GM21447 (cell line): Measurements from ENCODE around the gene ABHD5.

Experiments used
- ATAC-seq: cut with Tn5 transposase; IDR thresholded peaks from one replicate; pipeline ENCODE4 v1.9.1; 2021; ENCODE audit not compliant: unreplicated experiment

ABHD5 gene

DNA sequence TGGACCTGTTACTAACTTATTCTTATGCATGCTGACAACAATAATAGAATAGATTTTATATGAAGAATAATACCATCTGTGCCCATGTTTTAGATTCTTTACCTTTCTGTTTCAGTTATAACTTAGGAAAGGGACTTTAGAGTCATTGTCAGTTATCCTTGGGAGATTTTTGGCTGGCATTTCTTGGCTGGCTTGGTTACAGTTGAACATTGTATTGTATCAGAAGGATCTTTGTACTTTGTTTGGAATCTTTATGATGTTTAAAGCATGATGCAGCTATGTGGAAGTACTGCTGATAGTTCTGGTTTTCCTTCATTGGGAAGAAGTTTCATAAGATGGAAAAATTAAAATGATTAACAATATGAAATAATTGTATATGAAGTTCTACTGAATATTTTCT is 19.9 kb downstream of the ABHD5 start:
- no peak for ATAC-seq

DNA sequence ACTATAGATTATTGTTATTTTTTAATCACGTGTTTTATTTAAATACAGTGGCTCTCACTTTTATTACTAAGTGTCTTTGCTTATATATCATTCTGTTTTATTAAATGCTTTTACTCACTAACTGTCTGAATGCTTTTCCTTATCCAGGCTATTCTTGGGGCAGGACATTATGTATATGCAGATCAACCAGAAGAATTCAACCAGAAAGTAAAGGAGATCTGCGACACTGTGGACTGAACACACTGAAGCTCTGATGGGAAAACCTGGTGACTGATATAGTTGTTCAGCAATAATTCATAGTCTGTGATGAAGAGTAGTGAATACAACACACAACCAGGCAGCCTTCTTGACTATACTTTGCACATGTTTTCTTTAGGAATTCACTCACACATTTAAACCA is 27.6 kb downstream of the ABHD5 start:
- ATAC-seq: no peak

DNA sequence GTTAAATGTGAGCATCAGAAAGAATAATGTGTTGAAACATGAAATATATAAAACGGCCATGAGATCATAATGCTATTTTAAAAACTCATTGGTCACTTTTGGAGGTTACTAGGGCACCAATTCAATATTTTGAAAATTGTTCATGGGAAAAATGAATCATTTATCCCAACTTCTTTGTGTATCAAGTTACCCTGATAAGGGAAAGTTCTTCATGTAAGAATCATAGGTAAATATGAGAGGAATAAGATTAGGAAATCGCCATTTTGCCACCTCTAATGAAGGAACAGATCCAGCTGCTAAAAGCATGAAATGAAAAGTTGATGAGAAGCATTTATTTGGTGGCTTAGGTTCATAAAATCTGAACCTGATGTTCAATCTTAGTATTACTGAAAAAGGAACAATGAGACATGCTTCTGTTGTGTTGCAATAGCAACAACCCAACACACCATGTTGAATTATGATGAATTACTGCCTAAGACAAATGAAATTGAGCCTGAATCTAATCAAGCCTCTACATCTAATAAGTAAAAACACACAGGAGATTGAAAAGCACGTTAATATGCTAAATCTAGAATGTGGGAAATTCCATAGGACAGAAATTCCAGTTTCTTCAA is 32.5 kb downstream of the ABHD5 start:
- no peak for ATAC-seq

- no peak for ATAC-seq
These were observed 35.8 kb downstream of the ABHD5 start for GRCh38 chr3:43726521-43726920.

DNA sequence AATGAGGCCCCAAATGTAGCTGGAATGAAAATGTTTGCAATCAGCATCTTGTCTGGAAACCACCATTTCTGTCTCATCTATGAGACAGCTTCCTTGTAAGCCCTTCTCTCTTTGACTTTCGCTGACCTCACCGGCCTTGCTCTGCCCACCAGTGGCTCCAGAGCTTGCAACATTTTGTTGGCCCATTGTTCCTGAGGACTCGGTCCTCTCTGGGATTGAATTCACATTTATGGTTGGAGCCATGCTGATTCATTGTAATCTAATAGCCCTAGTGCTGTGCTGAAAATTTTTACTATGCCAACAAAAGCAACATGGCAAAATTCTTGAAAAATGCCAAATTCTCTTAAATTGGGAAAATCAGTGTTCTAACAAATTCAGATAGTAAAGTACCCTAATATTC is 37.2 kb downstream of the ABHD5 start:
- ATAC-seq: no peak

- ATAC-seq: no peak
These were observed 37.7 kb downstream of the ABHD5 start for GRCh38 chr3:43728476-43728875.

GRCh38 chr3:43728947-43729346 is 38.2 kb downstream of the ABHD5 start:
- ATAC-seq: no peak

- ATAC-seq: no peak
These were observed 39.1 kb downstream of the ABHD5 start for GRCh38 chr3:43729707-43730414.

DNA sequence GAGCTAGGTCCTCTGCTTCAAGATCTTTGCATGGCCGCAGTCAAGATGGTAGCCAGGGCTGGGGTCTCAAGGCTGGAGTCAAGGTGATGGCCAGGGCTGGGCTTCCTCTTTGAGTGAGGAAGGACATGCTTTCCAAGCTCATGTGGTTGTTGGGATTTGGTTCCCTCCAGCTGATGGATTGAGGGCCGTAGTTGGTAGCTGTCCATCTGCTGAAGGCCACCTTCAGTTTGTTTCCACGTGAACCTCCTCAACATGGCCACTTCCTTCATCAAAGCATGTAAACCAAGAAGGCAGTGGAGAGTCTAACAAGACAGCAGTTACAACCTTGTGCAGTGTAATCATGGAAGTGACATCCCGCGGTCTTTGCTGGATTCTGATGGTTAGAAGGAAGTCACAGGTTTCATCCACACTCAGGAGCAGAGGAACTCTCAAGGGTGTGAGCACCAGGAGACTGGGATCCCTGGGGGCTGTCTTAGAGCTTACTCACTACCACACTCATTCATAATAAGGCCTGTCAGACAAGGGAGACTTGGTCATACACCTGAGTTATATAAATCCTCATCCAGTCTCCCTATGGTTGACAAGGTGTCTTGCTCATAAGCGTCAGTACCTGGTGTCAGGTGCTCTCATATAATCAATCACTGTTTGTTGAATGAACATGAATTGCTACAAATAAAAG is 42.1 kb downstream of the ABHD5 start:
- no peak for ATAC-seq

GRCh38 chr3:43733459-43734384 is 43.0 kb downstream of the ABHD5 start:
- ATAC-seq: no peak

GRCh38 chr3:43734685-43735084 is 43.9 kb downstream of the ABHD5 start:
- ATAC-seq: no peak

GRCh38 chr3:43735618-43736017 is 44.9 kb downstream of the ABHD5 start:
- ATAC-seq: no peak

GRCh38 chr3:43736558-43737440 is 46.1 kb downstream of the ABHD5 start:
- no peak for ATAC-seq

DNA sequence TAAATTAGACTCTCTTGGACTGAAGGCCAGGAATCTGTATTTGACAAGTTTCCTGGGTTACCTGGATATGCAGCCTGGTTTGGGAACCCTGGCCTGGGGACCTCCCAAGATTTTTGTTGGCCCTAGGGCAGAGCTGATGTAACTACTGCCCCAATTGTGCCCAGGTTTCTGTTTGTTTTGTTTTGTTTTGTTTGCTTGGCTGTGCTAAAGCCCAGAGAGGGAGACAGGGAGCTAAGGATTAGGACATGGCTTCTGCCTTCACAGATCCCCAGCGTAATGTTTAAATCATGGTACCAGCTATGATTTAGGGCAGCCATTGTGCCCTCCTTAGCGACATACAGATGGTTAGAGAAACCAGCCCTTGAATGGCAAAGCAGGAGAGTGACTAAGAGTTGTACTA is 47.6 kb downstream of the ABHD5 start:
- ATAC-seq: no peak

DNA sequence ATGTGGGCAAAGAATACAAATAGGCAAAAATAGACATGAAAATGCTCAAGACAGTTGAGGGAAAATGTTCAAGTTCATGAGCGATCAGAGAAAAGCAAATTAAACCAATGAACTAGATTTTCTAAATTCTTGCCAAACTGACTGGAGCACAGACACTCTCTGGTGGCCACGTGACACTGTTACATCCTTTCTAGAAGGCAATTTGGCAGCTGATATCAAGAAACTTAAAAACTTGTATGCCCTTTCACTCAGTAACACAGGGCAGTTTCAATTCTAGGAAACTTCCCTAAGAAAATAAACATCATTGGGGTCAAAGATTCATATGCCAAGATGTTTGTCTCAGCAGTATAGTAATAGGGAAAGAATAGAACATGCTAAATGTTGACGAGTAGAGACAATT is 52.2 kb downstream of the ABHD5 start:
- no peak for ATAC-seq

DNA sequence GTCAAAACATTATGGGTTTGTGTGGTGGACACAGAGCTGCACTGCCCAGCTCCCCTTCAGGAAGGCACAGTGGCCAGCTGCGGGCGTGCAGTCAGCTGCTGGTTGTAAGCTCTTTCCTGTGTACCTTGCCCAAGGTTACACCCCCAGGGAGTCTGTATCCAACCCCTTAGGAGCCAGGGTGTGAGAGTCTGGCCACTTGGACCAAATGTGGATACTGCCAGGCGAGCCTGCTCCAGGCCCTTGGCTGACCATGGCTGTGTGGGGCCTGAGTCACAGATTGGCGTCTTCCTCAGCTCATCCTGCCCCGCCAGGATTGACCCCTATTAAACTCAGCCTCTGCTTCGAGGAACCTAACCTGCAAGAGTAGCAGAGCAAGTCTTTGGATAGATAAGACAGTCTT is 56.9 kb downstream of the ABHD5 start:
- ATAC-seq: no peak

DNA sequence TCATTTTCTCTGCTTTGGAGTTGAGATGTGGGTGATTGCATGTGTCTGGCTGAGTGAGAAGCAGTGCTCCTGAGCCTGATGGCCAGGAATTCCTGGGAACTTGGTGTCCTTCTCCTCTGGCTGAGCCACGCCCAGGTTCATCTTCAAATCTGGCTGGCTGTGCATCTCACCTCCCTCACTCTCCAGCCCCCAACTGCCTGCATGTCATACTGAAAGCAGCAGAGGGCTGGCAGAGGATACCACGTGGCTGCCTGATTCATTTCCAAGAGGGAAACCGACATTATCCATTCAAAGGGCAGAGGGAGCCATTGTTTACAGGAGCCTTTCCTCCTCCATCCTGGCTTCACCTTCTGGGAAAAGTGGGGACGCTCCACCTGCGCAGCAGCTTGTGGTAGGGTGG is 57.4 kb downstream of the ABHD5 start:
- ATAC-seq: no peak

DNA sequence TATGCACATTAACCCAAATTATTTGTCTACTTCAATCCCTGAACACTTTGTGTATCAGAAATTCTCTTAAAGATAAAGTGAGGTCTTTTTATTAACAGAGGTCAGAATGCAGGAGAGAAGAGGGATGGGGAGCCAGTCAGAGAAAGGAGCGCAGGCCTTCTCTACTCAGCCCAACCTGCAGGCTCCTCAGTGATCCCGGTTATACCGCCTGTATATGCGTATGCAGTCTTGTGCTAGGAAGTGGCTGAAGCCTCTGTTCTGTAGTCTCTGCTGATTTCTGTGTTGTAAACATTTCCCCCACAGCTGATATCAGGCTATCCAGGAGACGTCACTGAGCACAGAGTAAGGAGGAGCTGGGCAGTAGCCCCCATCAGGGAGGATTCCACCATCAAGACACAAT is 57.9 kb downstream of the ABHD5 start:
- ATAC-seq: no peak

GRCh38 chr3:43752905-43753304 is 62.2 kb downstream of the ABHD5 start:
- ATAC-seq: no peak
